Measurements from ENCODE around the gene MED27. TPM values are rescaled to one million over a fixed set of nuclear protein-coding genes. Genes with fewer than 3 reads are reported as not detected.
A peak's percentile ranks its signal among the peaks of the same experiment; 100 is the strongest.

Gene MED27
- total RNA-seq, 1 experiment from 2014 or later: 24.4 TPM

DNA sequence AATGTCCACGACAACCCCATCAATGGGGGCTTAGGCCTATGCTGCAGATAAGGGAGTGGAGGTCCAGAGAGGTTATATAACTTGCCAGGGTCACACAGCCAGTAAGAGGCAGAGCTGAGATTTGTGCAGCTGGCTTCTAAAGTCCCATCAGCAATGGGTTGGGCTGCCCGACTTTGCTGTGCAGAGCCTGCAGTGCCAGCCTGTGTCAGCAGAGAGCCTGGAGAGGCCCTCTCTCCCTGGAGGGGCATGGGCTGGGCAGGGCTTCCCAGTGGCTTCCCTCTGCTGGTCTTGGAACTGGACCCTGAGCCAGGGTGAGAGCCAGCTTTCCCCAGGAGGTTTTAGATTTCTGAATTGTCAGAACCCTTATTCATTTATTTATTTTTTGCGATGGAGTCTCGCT is 262.6 kb downstream of the MED27 start:
- Histone ChIP-seq H3K27ac (ENCODE audit: low read length) (no peak overlapping the region), H3K4me1 (ENCODE audit: control insufficient read depth, insufficient read depth, low read length) (no peaks in the 10 kb centered on the region; the same call in 1 of the 2 replicates), H3K4me3 (ENCODE audit: low read depth in 2 of 2, low read length in 2 of 2) (no peak overlapping the region), H3K27me3 (ENCODE audit: control insufficient read depth, insufficient read depth, low read length) (no peaks in the 10 kb centered on the region), H3K9me3 (ENCODE audit: control insufficient read depth, insufficient read depth, low read depth, low read length) (no peaks in the 10 kb centered on the region), H3K36me3 (ENCODE audit: control insufficient read depth, insufficient read depth, low read length) (no peaks in the 10 kb centered on the region)
- no TSS peak for BruUV-seq (replicated peaks)
- in situ Hi-C loops (cut with HindIII; ENCODE audit: low pct_unique_long_range_greater_than_20kb, low sequenced_read_pairs): no loop called here
- CTCF ChIA-PET: no interaction called here
- intact Hi-C loops (cut with micrococcal nuclease; ENCODE audit: unreplicated experiment): no loop called here
- no peak for ATAC-seq
- POLR2A ChIA-PET: no interaction called here
- no peak for DNase-seq (ENCODE audit: low read depth, low spot score)
- TF ChIP-seq TCF7L2 (IDR thresholded peaks at IDR 0.05; ENCODE audit: low read depth, low read length): no peak

DNA sequence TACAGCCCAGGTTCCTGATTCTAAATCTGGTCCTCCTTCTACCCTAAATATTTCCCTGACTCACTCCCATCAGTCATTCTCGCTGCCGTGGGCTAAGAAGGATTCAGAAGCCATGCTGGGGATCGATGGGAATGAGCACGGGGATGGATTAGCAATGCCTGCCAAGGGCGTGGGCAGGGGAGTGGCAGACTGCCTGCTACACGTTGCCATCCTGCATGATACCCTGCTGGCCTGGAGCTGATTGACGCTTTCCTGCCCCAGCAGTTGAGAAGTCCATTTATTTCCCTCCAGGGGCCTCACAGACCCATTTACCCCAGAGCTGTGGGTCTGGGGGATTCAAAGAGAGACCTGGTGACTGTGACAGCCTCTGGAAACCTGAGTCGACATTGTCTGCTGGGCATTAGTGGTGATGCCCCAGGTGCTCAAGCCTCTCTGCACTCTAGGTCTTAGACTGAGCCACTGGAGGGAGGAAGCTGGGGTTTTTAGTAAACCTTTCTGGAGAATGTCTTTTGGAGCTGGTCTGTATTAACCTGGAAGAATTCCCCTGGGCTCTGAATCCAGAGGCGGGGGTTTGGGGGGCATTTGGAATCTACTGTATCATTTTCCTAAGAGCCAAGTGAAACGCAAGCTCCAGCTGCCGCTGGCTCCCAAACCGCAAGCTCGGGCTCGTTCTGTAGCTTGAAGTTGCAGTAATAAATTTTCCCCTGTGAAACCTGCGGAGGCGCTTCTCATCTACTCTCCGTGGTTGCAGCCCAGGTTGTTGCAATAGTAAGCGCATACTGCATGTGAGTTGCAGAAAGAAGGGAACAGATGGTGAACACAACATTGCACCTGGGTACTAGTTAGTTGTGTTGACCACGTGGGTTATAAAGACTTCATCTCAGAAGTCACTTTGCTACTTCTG is 263.4 kb downstream of the MED27 start:
- TF ChIP-seq, protein P1, sequence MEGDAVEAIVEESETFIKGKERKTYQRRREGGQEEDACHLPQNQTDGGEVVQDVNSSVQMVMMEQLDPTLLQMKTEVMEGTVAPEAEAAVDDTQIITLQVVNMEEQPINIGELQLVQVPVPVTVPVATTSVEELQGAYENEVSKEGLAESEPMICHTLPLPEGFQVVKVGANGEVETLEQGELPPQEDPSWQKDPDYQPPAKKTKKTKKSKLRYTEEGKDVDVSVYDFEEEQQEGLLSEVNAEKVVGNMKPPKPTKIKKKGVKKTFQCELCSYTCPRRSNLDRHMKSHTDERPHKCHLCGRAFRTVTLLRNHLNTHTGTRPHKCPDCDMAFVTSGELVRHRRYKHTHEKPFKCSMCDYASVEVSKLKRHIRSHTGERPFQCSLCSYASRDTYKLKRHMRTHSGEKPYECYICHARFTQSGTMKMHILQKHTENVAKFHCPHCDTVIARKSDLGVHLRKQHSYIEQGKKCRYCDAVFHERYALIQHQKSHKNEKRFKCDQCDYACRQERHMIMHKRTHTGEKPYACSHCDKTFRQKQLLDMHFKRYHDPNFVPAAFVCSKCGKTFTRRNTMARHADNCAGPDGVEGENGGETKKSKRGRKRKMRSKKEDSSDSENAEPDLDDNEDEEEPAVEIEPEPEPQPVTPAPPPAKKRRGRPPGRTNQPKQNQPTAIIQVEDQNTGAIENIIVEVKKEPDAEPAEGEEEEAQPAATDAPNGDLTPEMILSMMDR (IDR thresholded peaks at IDR 0.05): no peak; the same call in 1 of the 2 replicates
- no peak for TF ChIP-seq POLR2AphosphoS5 (IDR thresholded peaks at IDR 0.05; ENCODE audit: low read depth, low read length)
- TF ChIP-seq SIN3A (IDR thresholded peaks at IDR 0.05; ENCODE audit: borderline replicate concordance, insufficient read depth, low read depth, low read length): no peak
- TF ChIP-seq, protein P2, sequence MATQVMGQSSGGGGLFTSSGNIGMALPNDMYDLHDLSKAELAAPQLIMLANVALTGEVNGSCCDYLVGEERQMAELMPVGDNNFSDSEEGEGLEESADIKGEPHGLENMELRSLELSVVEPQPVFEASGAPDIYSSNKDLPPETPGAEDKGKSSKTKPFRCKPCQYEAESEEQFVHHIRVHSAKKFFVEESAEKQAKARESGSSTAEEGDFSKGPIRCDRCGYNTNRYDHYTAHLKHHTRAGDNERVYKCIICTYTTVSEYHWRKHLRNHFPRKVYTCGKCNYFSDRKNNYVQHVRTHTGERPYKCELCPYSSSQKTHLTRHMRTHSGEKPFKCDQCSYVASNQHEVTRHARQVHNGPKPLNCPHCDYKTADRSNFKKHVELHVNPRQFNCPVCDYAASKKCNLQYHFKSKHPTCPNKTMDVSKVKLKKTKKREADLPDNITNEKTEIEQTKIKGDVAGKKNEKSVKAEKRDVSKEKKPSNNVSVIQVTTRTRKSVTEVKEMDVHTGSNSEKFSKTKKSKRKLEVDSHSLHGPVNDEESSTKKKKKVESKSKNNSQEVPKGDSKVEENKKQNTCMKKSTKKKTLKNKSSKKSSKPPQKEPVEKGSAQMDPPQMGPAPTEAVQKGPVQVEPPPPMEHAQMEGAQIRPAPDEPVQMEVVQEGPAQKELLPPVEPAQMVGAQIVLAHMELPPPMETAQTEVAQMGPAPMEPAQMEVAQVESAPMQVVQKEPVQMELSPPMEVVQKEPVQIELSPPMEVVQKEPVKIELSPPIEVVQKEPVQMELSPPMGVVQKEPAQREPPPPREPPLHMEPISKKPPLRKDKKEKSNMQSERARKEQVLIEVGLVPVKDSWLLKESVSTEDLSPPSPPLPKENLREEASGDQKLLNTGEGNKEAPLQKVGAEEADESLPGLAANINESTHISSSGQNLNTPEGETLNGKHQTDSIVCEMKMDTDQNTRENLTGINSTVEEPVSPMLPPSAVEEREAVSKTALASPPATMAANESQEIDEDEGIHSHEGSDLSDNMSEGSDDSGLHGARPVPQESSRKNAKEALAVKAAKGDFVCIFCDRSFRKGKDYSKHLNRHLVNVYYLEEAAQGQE (IDR thresholded peaks at IDR 0.05; ENCODE audit: insufficient read depth in 1 of 2, low read depth in 2 of 2, low read length in 1 of 2): no peak
- TF ChIP-seq TCF7L2 (IDR thresholded peaks at IDR 0.05; ENCODE audit: low read depth, low read length): no peak
- no TSS peak for BruUV-seq (replicated peaks)
- ChIA-PET POLR2A (no interaction called here), CTCF (interaction anchor here (0.6 kb wide), 1 partner anchor 443 kb away, joined by 3 read pairs; no protein-coding TSS in a partner anchor)
- H3K9me3 ChIP-seq (ENCODE audit: control insufficient read depth, insufficient read depth, low read depth, low read length): no peaks in the 10 kb centered on the region
- DNase-seq (ENCODE audit: low read depth, low spot score) (no peak), ATAC-seq (peak; percentile 70)
- H3K27me3 ChIP-seq (ENCODE audit: control insufficient read depth, insufficient read depth, low read length): no peaks in the 10 kb centered on the region
- H3K4me3 ChIP-seq (ENCODE audit: low read depth in 2 of 2, low read length in 2 of 2): peak overlapping the region in 1 of 2 experiments; percentile 23; a peak in 1 of 4 replicates
- H3K4me1 ChIP-seq (ENCODE audit: control insufficient read depth, insufficient read depth, low read length): no peaks in the 10 kb centered on the region; the same call in 1 of the 2 replicates
- intact Hi-C loops (cut with micrococcal nuclease; ENCODE audit: unreplicated experiment) (no loop called here), in situ Hi-C loops (cut with HindIII; ENCODE audit: low pct_unique_long_range_greater_than_20kb, low sequenced_read_pairs) (no loop called here)
- no peak overlapping the region for H3K27ac ChIP-seq (ENCODE audit: low read length)
- no peaks in the 10 kb centered on the region for H3K36me3 ChIP-seq (ENCODE audit: control insufficient read depth, insufficient read depth, low read length)

DNA sequence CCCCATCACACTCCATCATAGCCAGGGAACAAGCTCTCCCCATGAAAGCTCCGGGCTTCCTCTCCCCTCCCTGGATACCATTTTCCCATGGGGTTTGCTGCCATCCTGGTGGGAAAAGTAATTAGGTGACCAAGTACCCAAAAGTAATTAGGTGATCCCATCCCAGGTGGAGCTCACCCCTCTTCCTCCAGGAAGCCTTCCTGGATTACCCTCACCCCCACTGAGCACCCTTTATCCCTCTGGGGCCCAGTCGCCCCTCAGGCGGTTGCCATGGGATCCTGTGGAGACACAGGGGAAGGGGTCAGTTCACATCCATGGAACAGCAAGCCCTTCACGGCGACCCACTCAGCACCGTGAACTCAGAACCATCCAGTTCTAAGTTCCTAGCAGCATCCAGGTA is 265.0 kb downstream of the MED27 start:
- H3K4me1 ChIP-seq (ENCODE audit: control insufficient read depth, insufficient read depth, low read length): no peaks in the 10 kb centered on the region; the same call in 1 of the 2 replicates
- ChIA-PET CTCF (no interaction called here), POLR2A (interaction anchor here (0.6 kb wide), 1 partner anchor 1561 kb away, joined by 4 read pairs; no protein-coding TSS in a partner anchor)
- H3K4me3 ChIP-seq (ENCODE audit: low read depth in 2 of 2, low read length in 2 of 2): no peak overlapping the region
- no peak for TF ChIP-seq TCF7L2 (IDR thresholded peaks at IDR 0.05; ENCODE audit: low read depth, low read length)
- TF ChIP-seq, protein P2 (IDR thresholded peaks at IDR 0.05; ENCODE audit: insufficient read depth in 1 of 2, low read depth in 2 of 2, low read length in 1 of 2): no peak
- no peak for TF ChIP-seq SIN3A (IDR thresholded peaks at IDR 0.05; ENCODE audit: borderline replicate concordance, insufficient read depth, low read depth, low read length)
- TF ChIP-seq POLR2AphosphoS5 (IDR thresholded peaks at IDR 0.05; ENCODE audit: low read depth, low read length): no peak
- TF ChIP-seq, protein P1 (IDR thresholded peaks at IDR 0.05): no peak
- H3K36me3 ChIP-seq (ENCODE audit: control insufficient read depth, insufficient read depth, low read length): no peaks in the 10 kb centered on the region
- in situ Hi-C loops (cut with HindIII; ENCODE audit: low pct_unique_long_range_greater_than_20kb, low sequenced_read_pairs) (no loop called here), intact Hi-C loops (cut with micrococcal nuclease; ENCODE audit: unreplicated experiment) (no loop called here)
- DNase-seq (ENCODE audit: low read depth, low spot score) (no peak), ATAC-seq (no peak)
- H3K27me3 ChIP-seq (ENCODE audit: control insufficient read depth, insufficient read depth, low read length): no peaks in the 10 kb centered on the region
- no TSS peak for BruUV-seq (replicated peaks)
- no peaks in the 10 kb centered on the region for H3K9me3 ChIP-seq (ENCODE audit: control insufficient read depth, insufficient read depth, low read depth, low read length)
- no peak overlapping the region for H3K27ac ChIP-seq (ENCODE audit: low read length)

Data from Panc1 (cell line).